ENCODE measurements around the gene ZNF354B. TPM values are rescaled to one million over a fixed set of nuclear protein-coding genes. Genes with fewer than 3 reads are reported as not detected.
"Not testable (repeated sequence)": the region's sequence is repeated elsewhere in the genome, so short reads cannot be mapped to it uniquely, and the experiment has no call there.

ZNF354B gene
- total RNA-seq, 2 donors from 2014 or later: 12.7 to 22.7 TPM

- no peak overlapping the region for H3K27ac ChIP-seq
- intact Hi-C loops (cut with DNase I): no loop called here
- H3K9me3 ChIP-seq: no peaks in the 10 kb centered on the region
- no peak overlapping the region for H3K4me3 ChIP-seq
- WGBS: 44% methylated on average over 5 of the region's 5 CpGs
- no peak for TF ChIP-seq POLR2A (IDR thresholded peaks at IDR 0.05)
- H3K27me3 ChIP-seq (replicated peaks; ENCODE audit: insufficient read depth): no peaks in the 10 kb centered on the region
- H3K4me1 ChIP-seq (replicated peaks): no peaks in the 10 kb centered on the region
- H3K36me3 ChIP-seq: no peaks in the 10 kb centered on the region
- DNase-seq (ENCODE audit: low spot score): no peak
Measured at GRCh38 chr5:178854284-178854683, 5.5 kb upstream of the ZNF354B start.

- H3K27me3 ChIP-seq (replicated peaks; ENCODE audit: insufficient read depth); H3K36me3 ChIP-seq; H3K4me1 ChIP-seq (replicated peaks); H3K9me3 ChIP-seq; intact Hi-C loops (cut with DNase I); DNase-seq (ENCODE audit: low spot score): not testable (repeated sequence)
- Histone ChIP-seq H3K27ac (peak overlapping the region; percentile 76), H3K4me3 (peak overlapping the region; percentile 76 to 83)
- WGBS: no CpG with 5 or more reads among the region's 31 CpGs
Measured at GRCh38 chr5:178860615-178861014, 862 bp downstream of the ZNF354B start.

DNA sequence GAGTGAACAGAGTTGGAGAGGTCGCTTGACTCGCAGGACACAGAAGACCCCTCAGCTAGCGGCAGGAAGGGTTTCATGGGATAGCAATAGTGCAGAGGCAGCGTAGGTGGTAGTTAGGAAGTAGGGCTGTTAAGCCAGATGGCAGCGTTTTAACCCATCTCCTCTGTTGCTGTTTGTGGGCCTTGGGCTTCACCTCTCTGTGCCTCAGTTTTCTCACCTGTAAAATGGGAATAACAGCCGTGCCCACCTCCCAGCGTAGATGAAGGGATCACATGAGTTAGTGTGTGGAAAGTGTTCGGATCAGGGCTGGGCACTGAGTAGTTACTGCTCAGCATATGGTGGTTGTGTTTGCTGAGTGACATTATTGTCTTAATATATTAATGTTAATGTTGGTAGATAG is 1.9 kb downstream of the ZNF354B start:
- no peaks in the 10 kb centered on the region for H3K4me1 ChIP-seq (replicated peaks)
- no peaks in the 10 kb centered on the region for H3K27me3 ChIP-seq (replicated peaks; ENCODE audit: insufficient read depth)
- TF ChIP-seq POLR2AphosphoS5 (IDR thresholded peaks at IDR 0.05) (no peak), POLR2A (IDR thresholded peaks at IDR 0.05) (no peak)
- TF ChIP-seq, protein P1, sequence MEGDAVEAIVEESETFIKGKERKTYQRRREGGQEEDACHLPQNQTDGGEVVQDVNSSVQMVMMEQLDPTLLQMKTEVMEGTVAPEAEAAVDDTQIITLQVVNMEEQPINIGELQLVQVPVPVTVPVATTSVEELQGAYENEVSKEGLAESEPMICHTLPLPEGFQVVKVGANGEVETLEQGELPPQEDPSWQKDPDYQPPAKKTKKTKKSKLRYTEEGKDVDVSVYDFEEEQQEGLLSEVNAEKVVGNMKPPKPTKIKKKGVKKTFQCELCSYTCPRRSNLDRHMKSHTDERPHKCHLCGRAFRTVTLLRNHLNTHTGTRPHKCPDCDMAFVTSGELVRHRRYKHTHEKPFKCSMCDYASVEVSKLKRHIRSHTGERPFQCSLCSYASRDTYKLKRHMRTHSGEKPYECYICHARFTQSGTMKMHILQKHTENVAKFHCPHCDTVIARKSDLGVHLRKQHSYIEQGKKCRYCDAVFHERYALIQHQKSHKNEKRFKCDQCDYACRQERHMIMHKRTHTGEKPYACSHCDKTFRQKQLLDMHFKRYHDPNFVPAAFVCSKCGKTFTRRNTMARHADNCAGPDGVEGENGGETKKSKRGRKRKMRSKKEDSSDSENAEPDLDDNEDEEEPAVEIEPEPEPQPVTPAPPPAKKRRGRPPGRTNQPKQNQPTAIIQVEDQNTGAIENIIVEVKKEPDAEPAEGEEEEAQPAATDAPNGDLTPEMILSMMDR (IDR thresholded peaks at IDR 0.05): no peak
- WGBS: 95% methylated on average over 8 of the region's 8 CpGs
- intact Hi-C loops (cut with DNase I): no loop called here
- no peaks in the 10 kb centered on the region for H3K9me3 ChIP-seq
- no peak overlapping the region for H3K27ac ChIP-seq
- H3K36me3 ChIP-seq: no peaks in the 10 kb centered on the region
- H3K4me3 ChIP-seq: no peak overlapping the region
- no peak for DNase-seq (ENCODE audit: low spot score)

GRCh38 chr5:178866946-178867345 is 7.2 kb downstream of the ZNF354B start:
- TF ChIP-seq, protein P1 (IDR thresholded peaks at IDR 0.05): no peak
- no peak for TF ChIP-seq POLR2A (IDR thresholded peaks at IDR 0.05)
- TF ChIP-seq POLR2AphosphoS5 (IDR thresholded peaks at IDR 0.05): no peak
- H3K4me1 ChIP-seq (replicated peaks): no peaks in the 10 kb centered on the region
- no peaks in the 10 kb centered on the region for H3K27me3 ChIP-seq (replicated peaks; ENCODE audit: insufficient read depth)
- intact Hi-C loops (cut with DNase I): no loop called here
- no peak overlapping the region for H3K4me3 ChIP-seq
- 71% methylated on average over 4 of the region's 4 CpGs for WGBS
- no peaks in the 10 kb centered on the region for H3K36me3 ChIP-seq
- H3K27ac ChIP-seq: no peak overlapping the region
- no peak for DNase-seq (ENCODE audit: low spot score)
- H3K9me3 ChIP-seq: no peaks in the 10 kb centered on the region

- H3K27ac ChIP-seq: no peak overlapping the region
- TF ChIP-seq, protein P1 (IDR thresholded peaks at IDR 0.05): no peak
- TF ChIP-seq POLR2A (IDR thresholded peaks at IDR 0.05) (no peak), POLR2AphosphoS5 (IDR thresholded peaks at IDR 0.05) (no peak)
- no peaks in the 10 kb centered on the region for H3K4me1 ChIP-seq (replicated peaks)
- intact Hi-C loops (cut with DNase I): no loop called here
- no peaks in the 10 kb centered on the region for H3K9me3 ChIP-seq
- no peak for DNase-seq (ENCODE audit: low spot score)
- peaks cover 0 to 4% of the 10 kb centered on the region in 2 donors for H3K36me3 ChIP-seq
- no peaks in the 10 kb centered on the region for H3K27me3 ChIP-seq (replicated peaks; ENCODE audit: insufficient read depth)
- WGBS: 96% methylated on average over 8 of the region's 8 CpGs
- no peak overlapping the region for H3K4me3 ChIP-seq
Measured at GRCh38 chr5:178869577-178869976, 9.8 kb downstream of the ZNF354B start.

GRCh38 chr5:178870411-178870810 is 10.7 kb downstream of the ZNF354B start:
- H3K4me1 ChIP-seq (replicated peaks): no peaks in the 10 kb centered on the region
- intact Hi-C loops (cut with DNase I): no loop called here
- no peak overlapping the region for H3K27ac ChIP-seq
- WGBS: 97% methylated on average over 8 of the region's 8 CpGs
- H3K36me3 ChIP-seq: peaks cover under 1 to 12% of the 10 kb centered on the region in 2 donors
- DNase-seq (ENCODE audit: low spot score): no peak
- no peaks in the 10 kb centered on the region for H3K9me3 ChIP-seq
- no peak overlapping the region for H3K4me3 ChIP-seq
- TF ChIP-seq, protein P1 (IDR thresholded peaks at IDR 0.05): no peak
- no peak for TF ChIP-seq POLR2A (IDR thresholded peaks at IDR 0.05)
- H3K27me3 ChIP-seq (replicated peaks; ENCODE audit: insufficient read depth): no peaks in the 10 kb centered on the region

All from prostate gland (tissue), 2 donors.